B cell (primary cell): ENCODE data around the gene TLL2. TPM values are rescaled to one million over a fixed set of nuclear protein-coding genes. Genes with fewer than 3 reads are reported as not detected.

Source experiments
- ATAC-seq: fragments of 200-7000 bp; cut with Tn5 transposase; one replicate; pipeline ENCODE4 v1.10.0; 2021; ENCODE audit warnings: low read depth, mild to moderate bottlenecking, moderate number of reproducible peaks, moderate library complexity
- CTCF ChIA-PET: fragments of 350-600 bp; sonication (Branson Sonifier 250); formaldehyde crosslinking; loops from one replicate; lab custom pipeline; 2021; ENCODE audit warnings: antibody characterized with exemption, inconsistent platforms; lab: Charles Lee
- POLR2A ChIA-PET: fragments of 350-600 bp; sonication (Branson Sonifier 250); formaldehyde crosslinking; loops from one replicate; lab custom pipeline; 2021; ENCODE audit warnings: antibody characterized with exemption; lab: Charles Lee
- DNase-seq: peaks from one replicate; pipeline ENCODE4 v3.0.0; 2013
- H2AFZ ChIP-seq: 2 replicates; pipeline ENCODE4 v1.6.1; 2012; ENCODE audit warnings: mild to moderate bottlenecking, low read depth, low read length; ENCODE audit not compliant: insufficient read depth, poor library complexity, severe bottlenecking
- H3K27ac ChIP-seq, 2 donors: 1 replicate in 1 of 2; 2 replicates in 1 of 2; pipeline ENCODE4 v1.5.1; 2012 to 2013; ENCODE audit warnings: low read length in 2 of 2, mild to moderate bottlenecking in 2 of 2, moderate library complexity in 1 of 2
- H3K27me3 ChIP-seq, 4 experiments: fragments of 200-600 bp in 1 of 4; sonication (generic) in 1 of 4; replicated peaks in 1 of 4; 1 replicate in 2 of 4; 2 replicates in 2 of 4; pipeline versions ENCODE4 v1.6.1 to v1.7.0; 2013 to 2016; ENCODE audit warnings: low read length in 3 of 4, mild to moderate bottlenecking in 2 of 4, mixed read lengths in 1 of 4, moderate library complexity in 1 of 4; ENCODE audit not compliant: insufficient read depth in 4 of 4, control insufficient read depth in 3 of 4; ENCODE audit errors: control extremely low read depth in 1 of 4
- H3K36me3 ChIP-seq, 2 experiments: replicated peaks in 1 of 2; 1 replicate in 1 of 2; 2 replicates in 1 of 2; pipeline versions ENCODE4 v1.6.1 to v1.7.1; 2013; ENCODE audit warnings: low read length in 1 of 2; ENCODE audit not compliant: insufficient read depth in 2 of 2, control insufficient read depth in 1 of 2; ENCODE audit errors: control extremely low read depth in 1 of 2, extremely low read depth in 1 of 2
- H3K4me1 ChIP-seq, 2 donors: fragments of 200-600 bp in 1 of 2; sonication (generic) in 1 of 2; 1 replicate in 1 of 2; 2 replicates in 1 of 2; pipeline versions ENCODE4 v1.5.1 to v1.6.1; 2013 to 2017; ENCODE audit warnings: low read length in 2 of 2; ENCODE audit not compliant: control insufficient read depth in 2 of 2, insufficient read depth in 2 of 2
- H3K4me2 ChIP-seq: replicated peaks from 2 replicates; pipeline ENCODE3; 2012; ENCODE audit warnings: mild to moderate bottlenecking, low read depth, low read length; ENCODE audit not compliant: poor library complexity, severe bottlenecking
- H3K4me3 ChIP-seq, 5 experiments: fragments of 200-600 bp in 1 of 5; sonication (generic) in 1 of 5; 1 replicate in 3 of 5; 2 replicates in 2 of 5; pipeline versions ENCODE4 v1.5.1 to v1.7.0; 2011 to 2016; ENCODE audit warnings: low read length in 4 of 5, mild to moderate bottlenecking in 4 of 5, low read depth in 2 of 5, control low read depth in 1 of 5, moderate library complexity in 1 of 5; ENCODE audit not compliant: insufficient read depth in 1 of 5; ENCODE audit errors: control extremely low read depth in 1 of 5, extremely low read depth in 1 of 5
- H3K79me2 ChIP-seq: fragments of 200-600 bp; sonication (generic); one replicate; pipeline ENCODE4 v1.6.0; 2016; ENCODE audit warnings: low read length; ENCODE audit not compliant: control insufficient read depth, insufficient read depth
- H3K9ac ChIP-seq: fragments of 200-600 bp; sonication (generic); 2 replicates; pipeline ENCODE4 v1.6.1; 2017; ENCODE audit warnings: mild to moderate bottlenecking, low read length, moderate library complexity
- H3K9me3 ChIP-seq, 3 donors: one replicate each; pipeline versions ENCODE4 v1.6.1 to v1.7.1; 2013; ENCODE audit warnings: low read length in 2 of 3; ENCODE audit not compliant: control insufficient read depth in 2 of 3, insufficient read depth in 1 of 3; ENCODE audit errors: control extremely low read depth in 1 of 3
- H4K20me1 ChIP-seq: 2 replicates; pipeline ENCODE4 v1.6.0; 2012; ENCODE audit warnings: mild to moderate bottlenecking, low read length; ENCODE audit not compliant: insufficient read depth, control insufficient read depth, poor library complexity, severe bottlenecking
- H3K27ac Mint-ChIP-seq: one replicate; pipeline ENCODE4 v1.8.0; 2021; ENCODE audit warnings: mixed read lengths
- H3K27me3 Mint-ChIP-seq: one replicate; pipeline ENCODE4 v1.8.0; 2021; ENCODE audit warnings: mixed read lengths
- H3K4me1 Mint-ChIP-seq: one replicate; pipeline ENCODE4 v1.8.0; 2021; ENCODE audit warnings: mixed read lengths
- H3K4me3 Mint-ChIP-seq: one replicate; pipeline ENCODE4 v1.8.0; 2021; ENCODE audit warnings: mixed read lengths
- H3K9me3 Mint-ChIP-seq: one replicate; pipeline ENCODE4 v1.8.0; 2022; ENCODE audit warnings: mixed read lengths; ENCODE audit not compliant: insufficient read depth
- EZH2 ChIP-seq: IDR thresholded peaks from 2 replicates; pipeline ENCODE4 v1.6.1; 2012; ENCODE audit warnings: borderline replicate concordance, low read depth, mild to moderate bottlenecking, moderate library complexity, low read length; ENCODE audit not compliant: insufficient read depth, poor library complexity, severe bottlenecking
- WGBS: methylation state at CpG from one replicate; pipeline ENCODE4 v1.1.5; 2013; ENCODE audit warnings: missing lambda C conversion rate; ENCODE audit not compliant: insufficient coverage; 5-methylcytosine and 5-hydroxymethylcytosine counted together
- intact Hi-C: fragments of 100-400 bp; cut with micrococcal nuclease; formaldehyde crosslinking; loops from one replicate; pipeline ENCODE4 v1.10.0; 2022
- polyA plus RNA-seq: library from polyadenylated mRNA; depleted of rRNA; stranded (reverse); fragments of >200 nt; gene quantifications from 2 replicates; pipeline ENCODE4 v1.2.3, GENCODE V29; 2012
- total RNA-seq, 2 donors: library from RNA; stranded (reverse); fragments of 120-200 nt in 1 of 2; gene quantifications; 1 replicate in 1 of 2; 2 replicates in 1 of 2; pipeline versions ENCODE4 v1.2.3 to v1.2.4, GENCODE V29; 2013 to 2022
- TF ChIP-seq, protein P1 (sequence below): fragments of 200-600 bp; IDR thresholded peaks from one replicate; pipeline ENCODE4 v1.8.0; 2022; ENCODE audit warnings: antibody characterized with exemption, mild to moderate bottlenecking

Gene TLL2
- total and polyA plus RNA-seq, 2 donors (not counting 1 experiment from before 2014, with no cell fraction given) = 0.13 to 0.47 TPM

DNA sequence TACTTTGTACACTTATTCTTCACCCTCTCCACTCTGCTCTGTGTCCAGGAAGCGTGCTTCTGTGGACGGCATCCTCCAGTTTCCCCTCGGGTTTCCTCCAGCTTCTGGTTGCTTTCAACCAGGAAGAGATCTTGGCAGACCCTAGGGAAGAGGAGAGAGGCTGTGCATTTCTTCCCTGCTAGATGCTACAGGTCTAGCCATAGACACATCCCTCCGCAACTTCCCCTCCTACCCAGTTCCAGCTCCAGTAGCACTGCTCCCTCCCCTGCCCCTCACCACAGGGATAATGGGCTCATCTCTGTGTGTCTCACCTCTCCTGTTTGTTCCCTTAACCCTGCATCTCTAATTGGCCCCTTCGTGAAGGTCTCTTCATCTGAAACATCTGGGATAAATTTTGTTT is 16.3 kb downstream of the TLL2 start:
- no peak overlapping the region for H3K9ac ChIP-seq
- Mint-ChIP-seq H3K4me3 (no peak overlapping the region), H3K27me3 (peaks cover 31% of the 10 kb centered on the region), H3K9me3 (no peaks in the 10 kb centered on the region), H3K4me1 (no peaks in the 10 kb centered on the region), H3K27ac (no peak overlapping the region)
- H3K79me2 ChIP-seq = no peaks in the 10 kb centered on the region
- no peaks in the 10 kb centered on the region for H3K4me1 ChIP-seq
- H3K36me3 ChIP-seq = no peaks in the 10 kb centered on the region
- intact Hi-C loops = no loop called here
- CTCF ChIA-PET = interaction anchor here (1.2 kb wide), 1 partner anchor 18 kb away, joined by 3 read pairs; no protein-coding TSS in a partner anchor
- POLR2A ChIA-PET = no interaction called here
- H2AFZ ChIP-seq = no peak overlapping the region
- WGBS = 54% methylated on average over 4 of the region's 5 CpGs
- H3K9me3 ChIP-seq = no peaks in the 10 kb centered on the region
- H4K20me1 ChIP-seq = no peaks in the 10 kb centered on the region
- no peak overlapping the region for H3K4me2 ChIP-seq
- H3K4me3 ChIP-seq = no peak overlapping the region
- peaks cover 0 to 6% (median 2%) of the 10 kb centered on the region in 4 experiments for H3K27me3 ChIP-seq
- ATAC-seq (no peak), DNase-seq (no peak)
- H3K27ac ChIP-seq = no peak overlapping the region
- no peak for TF ChIP-seq EZH2
- TF ChIP-seq, protein P1, sequence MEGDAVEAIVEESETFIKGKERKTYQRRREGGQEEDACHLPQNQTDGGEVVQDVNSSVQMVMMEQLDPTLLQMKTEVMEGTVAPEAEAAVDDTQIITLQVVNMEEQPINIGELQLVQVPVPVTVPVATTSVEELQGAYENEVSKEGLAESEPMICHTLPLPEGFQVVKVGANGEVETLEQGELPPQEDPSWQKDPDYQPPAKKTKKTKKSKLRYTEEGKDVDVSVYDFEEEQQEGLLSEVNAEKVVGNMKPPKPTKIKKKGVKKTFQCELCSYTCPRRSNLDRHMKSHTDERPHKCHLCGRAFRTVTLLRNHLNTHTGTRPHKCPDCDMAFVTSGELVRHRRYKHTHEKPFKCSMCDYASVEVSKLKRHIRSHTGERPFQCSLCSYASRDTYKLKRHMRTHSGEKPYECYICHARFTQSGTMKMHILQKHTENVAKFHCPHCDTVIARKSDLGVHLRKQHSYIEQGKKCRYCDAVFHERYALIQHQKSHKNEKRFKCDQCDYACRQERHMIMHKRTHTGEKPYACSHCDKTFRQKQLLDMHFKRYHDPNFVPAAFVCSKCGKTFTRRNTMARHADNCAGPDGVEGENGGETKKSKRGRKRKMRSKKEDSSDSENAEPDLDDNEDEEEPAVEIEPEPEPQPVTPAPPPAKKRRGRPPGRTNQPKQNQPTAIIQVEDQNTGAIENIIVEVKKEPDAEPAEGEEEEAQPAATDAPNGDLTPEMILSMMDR = no peak

DNA sequence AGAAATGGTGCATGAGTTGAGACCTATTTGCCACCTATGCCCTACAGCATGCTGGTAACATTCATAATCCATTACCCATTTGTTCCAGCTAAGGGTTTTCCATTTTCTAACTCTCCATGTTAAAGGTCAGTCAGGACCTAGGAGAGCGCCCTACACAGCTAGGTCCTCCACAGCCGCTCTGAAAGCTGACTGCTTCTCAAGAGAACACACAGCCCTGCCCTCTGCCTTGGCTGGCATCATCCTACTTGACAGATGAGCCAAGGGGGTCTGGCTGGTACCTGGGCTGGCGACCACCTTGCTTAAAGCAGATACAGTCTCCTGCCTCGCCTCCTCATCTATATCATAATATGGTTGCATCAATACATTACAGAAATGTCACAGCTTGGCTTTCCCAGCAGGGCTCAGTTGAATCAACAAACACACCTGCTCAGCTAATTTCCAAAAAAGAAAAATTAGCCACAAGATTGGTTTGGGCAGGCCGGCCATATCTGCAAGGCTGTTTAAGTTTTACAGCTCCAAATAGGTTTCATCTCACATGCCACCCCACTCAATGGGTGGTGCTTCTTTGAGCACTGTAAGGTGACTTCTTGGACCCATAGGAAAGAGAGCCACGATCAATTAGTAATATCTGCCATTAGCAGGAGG is 17.3 kb downstream of the TLL2 start:
- WGBS = 81% methylated on average over 4 of the region's 6 CpGs
- H3K36me3 ChIP-seq = no peaks in the 10 kb centered on the region
- Mint-ChIP-seq H3K4me1 (no peaks in the 10 kb centered on the region), H3K27ac (no peak overlapping the region), H3K4me3 (no peak overlapping the region), H3K27me3 (peaks cover 29% of the 10 kb centered on the region), H3K9me3 (no peaks in the 10 kb centered on the region)
- peaks cover 0 to 3% (median 0%) of the 10 kb centered on the region in 4 experiments for H3K27me3 ChIP-seq
- no peak overlapping the region for H3K4me2 ChIP-seq
- H3K79me2 ChIP-seq = no peaks in the 10 kb centered on the region
- H3K4me3 ChIP-seq = no peak overlapping the region
- no peak overlapping the region for H3K9ac ChIP-seq
- DNase-seq (no peak), ATAC-seq (no peak)
- H3K27ac ChIP-seq = no peak overlapping the region
- H3K4me1 ChIP-seq = no peaks in the 10 kb centered on the region
- H4K20me1 ChIP-seq = no peaks in the 10 kb centered on the region
- ChIA-PET POLR2A (no interaction called here), CTCF (interaction anchor here (1.0 kb wide), 1 partner anchor 14 kb away, joined by 3 read pairs; no protein-coding TSS in a partner anchor)
- no peaks in the 10 kb centered on the region for H3K9me3 ChIP-seq
- TF ChIP-seq, protein P1 = no peak
- TF ChIP-seq EZH2 = no peak
- no peak overlapping the region for H2AFZ ChIP-seq
- intact Hi-C loops = no loop called here
